ENCODE results near the gene GABRR1.

GABRR1 gene

GRCh38 chr6:89180112-89180511 is 37.0 kb downstream of the GABRR1 start:
- no peak for DNase-seq (ENCODE audit: low read depth)
- no peak overlapping the region for H3K4me3 ChIP-seq (ENCODE audit: control insufficient read depth, low read depth, low read length)
- TF ChIP-seq CTCF (conservative IDR thresholded peaks at IDR 0.05; ENCODE audit: control insufficient read depth, insufficient read depth, low read depth, low read length), result no peak

DNA sequence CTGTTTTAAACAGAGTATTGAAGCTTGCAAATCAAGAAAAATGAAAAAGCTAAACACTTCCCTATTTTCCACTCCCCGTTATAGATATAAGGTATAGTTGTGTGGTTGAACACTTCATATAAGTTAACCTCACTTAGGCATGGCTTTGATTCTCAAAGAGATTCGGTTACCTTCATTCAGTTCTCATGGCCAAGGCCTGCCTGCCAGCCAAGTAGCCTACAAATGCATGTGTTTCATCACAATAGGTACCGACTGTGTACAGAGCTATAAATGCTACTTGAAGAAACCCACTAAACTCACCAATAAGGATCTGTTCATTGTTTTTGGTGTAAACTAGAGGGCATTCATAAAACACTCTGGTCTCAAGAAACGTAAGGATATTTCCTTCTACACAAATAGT is 43.5 kb downstream of the GABRR1 start:
- TF ChIP-seq CTCF (conservative IDR thresholded peaks at IDR 0.05; ENCODE audit: control insufficient read depth, insufficient read depth, low read depth, low read length), result no peak
- H3K4me3 ChIP-seq (ENCODE audit: control insufficient read depth, low read depth, low read length), result no peak overlapping the region
- no peak for DNase-seq (ENCODE audit: low read depth)

DNA sequence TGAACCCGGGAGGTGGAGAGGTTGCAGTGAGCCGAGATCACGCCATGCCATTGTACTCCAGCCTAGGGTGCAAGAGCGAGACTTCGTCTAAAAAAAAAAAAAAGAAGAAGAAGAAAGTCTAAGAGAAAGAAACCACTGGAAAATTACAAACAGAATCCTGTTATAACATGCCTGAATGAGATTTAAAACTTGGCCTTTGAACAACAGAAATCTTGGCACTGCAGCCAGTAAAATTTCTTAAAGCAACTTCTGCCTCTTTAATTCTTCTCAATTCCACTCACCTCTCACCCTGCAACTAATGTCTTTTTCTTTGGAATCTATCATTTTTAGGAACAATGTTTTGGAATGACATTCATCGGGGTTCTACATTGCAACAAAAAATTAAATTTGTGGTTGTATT is 45.0 kb downstream of the GABRR1 start:
- DNase-seq (ENCODE audit: low read depth), result no peak
- H3K4me3 ChIP-seq (ENCODE audit: control insufficient read depth, low read depth, low read length), result no peak overlapping the region
- TF ChIP-seq CTCF (conservative IDR thresholded peaks at IDR 0.05; ENCODE audit: control insufficient read depth, insufficient read depth, low read depth, low read length), result no peak

DNA sequence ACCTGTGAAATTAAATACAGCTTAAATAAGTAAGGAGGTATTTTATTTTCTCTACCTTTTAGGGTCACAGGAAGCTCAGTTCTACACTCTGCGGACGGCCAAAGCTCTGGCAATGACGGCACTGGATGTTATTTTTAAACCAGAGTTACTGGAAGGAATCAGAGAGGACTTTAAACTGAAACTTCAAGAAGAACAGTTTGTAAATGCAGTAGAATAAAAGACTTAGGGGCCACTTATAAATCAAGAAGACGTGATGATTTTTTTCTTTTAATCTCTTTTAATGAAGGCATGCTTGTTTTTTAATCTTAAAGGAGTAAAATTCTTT is 55.1 kb downstream of the GABRR1 start:
- peak; percentile 26 for DNase-seq (ENCODE audit: low read depth)
- TF ChIP-seq CTCF (conservative IDR thresholded peaks at IDR 0.05; ENCODE audit: control insufficient read depth, insufficient read depth, low read depth, low read length), result no peak
- H3K4me3 ChIP-seq (ENCODE audit: control insufficient read depth, low read depth, low read length), result no peak overlapping the region

DNA sequence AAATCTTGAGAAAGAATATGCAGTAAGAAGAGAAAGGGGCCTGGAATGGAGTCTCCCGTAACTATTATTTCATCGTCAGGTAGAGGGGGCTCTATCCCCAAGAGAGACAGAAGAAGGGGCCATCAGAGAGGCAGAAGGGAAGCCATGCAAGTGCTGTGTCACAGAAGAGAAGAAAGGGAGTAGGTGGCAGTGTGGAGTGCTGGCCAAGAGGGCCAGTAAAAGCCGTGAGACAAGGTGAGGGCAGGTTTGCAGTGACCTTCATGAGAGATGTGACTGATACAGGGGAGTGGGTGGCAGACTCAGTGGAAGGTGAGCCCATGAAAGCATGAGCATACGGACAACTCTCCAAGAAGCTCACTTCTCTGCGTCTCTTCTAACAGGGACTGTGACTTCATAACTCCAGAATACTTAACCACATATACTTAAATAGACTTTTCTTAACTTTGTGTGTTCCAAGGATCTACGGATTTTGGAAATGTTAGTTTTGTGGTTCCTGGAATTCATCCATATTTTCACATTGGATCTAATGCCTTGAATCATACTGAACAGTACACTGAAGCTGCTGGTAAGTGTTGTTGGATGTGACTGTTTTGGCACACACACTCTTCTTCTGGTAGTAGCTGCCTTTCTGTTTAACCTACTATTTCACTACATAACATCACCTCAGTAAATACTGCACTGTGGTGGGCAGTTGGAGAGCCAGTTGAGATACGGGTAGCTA is 55.7 kb downstream of the GABRR1 start:
- DNase-seq (ENCODE audit: low read depth), result peak; percentile 61
- H3K4me3 ChIP-seq (ENCODE audit: control insufficient read depth, low read depth, low read length), result no peak overlapping the region
- no peak for TF ChIP-seq CTCF (conservative IDR thresholded peaks at IDR 0.05; ENCODE audit: control insufficient read depth, insufficient read depth, low read depth, low read length)

GRCh38 chr6:89160331-89161092 is 56.6 kb downstream of the GABRR1 start:
- H3K4me3 ChIP-seq (ENCODE audit: control insufficient read depth, low read depth, low read length), result no peak overlapping the region
- TF ChIP-seq CTCF (conservative IDR thresholded peaks at IDR 0.05; ENCODE audit: control insufficient read depth, insufficient read depth, low read depth, low read length), result no peak
- DNase-seq (ENCODE audit: low read depth), result no peak

All from fibroblast of mammary gland (primary cell).